NCI-H2227 (cell line): ENCODE measurements around the gene ARHGAP23.
A peak's percentile ranks its signal among the peaks of the same experiment; 100 is the strongest.
"Not testable (repeated sequence)": the region's sequence is repeated elsewhere in the genome, so short reads cannot be mapped to it uniquely, and the experiment has no call there.

Source experiments
- DNase-seq: peaks from one replicate; lab custom pipeline; 2025; ENCODE audit not compliant: unreplicated experiment; lab: John Stamatoyannopoulos, UW

ARHGAP23 gene

GRCh38 chr17:38421871-38422827, 6.1 kb upstream of the ARHGAP23 start:
- DNase-seq, result peak; percentile 40

- DNase-seq, result no peak
These were observed 3.8 kb upstream of the ARHGAP23 start for GRCh38 chr17:38424297-38424972.

GRCh38 chr17:38425031-38425430, 3.2 kb upstream of the ARHGAP23 start:
- no peak for DNase-seq

GRCh38 chr17:38425744-38426143, 2.5 kb upstream of the ARHGAP23 start:
- DNase-seq, result no peak

- no peak for DNase-seq
These were observed 1.8 kb upstream of the ARHGAP23 start for GRCh38 chr17:38426441-38426840.

- DNase-seq, result no peak
These were observed 909 bp upstream of the ARHGAP23 start for GRCh38 chr17:38427160-38427949.

- DNase-seq, result no peak
These were observed 543 bp downstream of the ARHGAP23 start for GRCh38 chr17:38428643-38429371.

GRCh38 chr17:38429476-38430100, 1.3 kb downstream of the ARHGAP23 start:
- DNase-seq, result no peak

- no peak for DNase-seq
These were observed 2.1 kb downstream of the ARHGAP23 start for GRCh38 chr17:38430316-38430715.

- no peak for DNase-seq
These were observed 2.6 kb downstream of the ARHGAP23 start for GRCh38 chr17:38430822-38431221.

GRCh38 chr17:38431346-38432145, 3.3 kb downstream of the ARHGAP23 start:
- no peak for DNase-seq

- DNase-seq, result no peak
These were observed 6.0 kb downstream of the ARHGAP23 start for GRCh38 chr17:38434178-38434665.

GRCh38 chr17:38435795-38436194, 7.5 kb downstream of the ARHGAP23 start:
- no peak for DNase-seq

GRCh38 chr17:38436386-38436785, 8.1 kb downstream of the ARHGAP23 start:
- DNase-seq, result no peak

- DNase-seq, result not testable (repeated sequence)
These were observed 9.0 kb downstream of the ARHGAP23 start for GRCh38 chr17:38437313-38437712.

GRCh38 chr17:38439436-38439835, 11.2 kb downstream of the ARHGAP23 start:
- no peak for DNase-seq

GRCh38 chr17:38440614-38441397, 12.5 kb downstream of the ARHGAP23 start:
- DNase-seq, result no peak

GRCh38 chr17:38441429-38442061, 13.3 kb downstream of the ARHGAP23 start:
- DNase-seq, result no peak
